ENCODE measurements around the gene CPEB2.

GRCh38 chr4:15063341-15063740 is 61.1 kb downstream of the CPEB2 start:
- TF ChIP-seq, protein P1, sequence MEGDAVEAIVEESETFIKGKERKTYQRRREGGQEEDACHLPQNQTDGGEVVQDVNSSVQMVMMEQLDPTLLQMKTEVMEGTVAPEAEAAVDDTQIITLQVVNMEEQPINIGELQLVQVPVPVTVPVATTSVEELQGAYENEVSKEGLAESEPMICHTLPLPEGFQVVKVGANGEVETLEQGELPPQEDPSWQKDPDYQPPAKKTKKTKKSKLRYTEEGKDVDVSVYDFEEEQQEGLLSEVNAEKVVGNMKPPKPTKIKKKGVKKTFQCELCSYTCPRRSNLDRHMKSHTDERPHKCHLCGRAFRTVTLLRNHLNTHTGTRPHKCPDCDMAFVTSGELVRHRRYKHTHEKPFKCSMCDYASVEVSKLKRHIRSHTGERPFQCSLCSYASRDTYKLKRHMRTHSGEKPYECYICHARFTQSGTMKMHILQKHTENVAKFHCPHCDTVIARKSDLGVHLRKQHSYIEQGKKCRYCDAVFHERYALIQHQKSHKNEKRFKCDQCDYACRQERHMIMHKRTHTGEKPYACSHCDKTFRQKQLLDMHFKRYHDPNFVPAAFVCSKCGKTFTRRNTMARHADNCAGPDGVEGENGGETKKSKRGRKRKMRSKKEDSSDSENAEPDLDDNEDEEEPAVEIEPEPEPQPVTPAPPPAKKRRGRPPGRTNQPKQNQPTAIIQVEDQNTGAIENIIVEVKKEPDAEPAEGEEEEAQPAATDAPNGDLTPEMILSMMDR (IDR thresholded peaks at IDR 0.05): no peak
- no peak for TF ChIP-seq POLR2A (IDR thresholded peaks at IDR 0.05)
